SK-N-SH (cell line): ENCODE measurements around the gene PRELP. TPM values are rescaled to one million over a fixed set of nuclear protein-coding genes. Genes with fewer than 3 reads are reported as not detected.
A peak's percentile ranks its signal among the peaks of the same experiment; 100 is the strongest.

Experiments used
- CTCF ChIA-PET: fragments of 300-600, 350-600 bp; formaldehyde crosslinking; extraction: SDS; loops from one replicate; lab custom pipeline; 2021; lab: Yijun Ruan, JAX
- POLR2A ChIA-PET: fragments of 350-600 bp; sonication (Branson Sonifier 250); formaldehyde crosslinking; extraction: SDS; loops from one replicate; lab custom pipeline; 2020; ENCODE audit warnings: antibody characterized with exemption, inconsistent platforms; lab: Yijun Ruan, JAX
- DNase-seq: peaks from one replicate; pipeline ENCODE4 v3.0.0; 2012
- H2AFZ ChIP-seq: fragments of 200-600 bp; sonication (generic); 2 replicates; pipeline ENCODE4 v1.8.1; 2016; ENCODE audit warnings: antibody characterized with exemption, mild to moderate bottlenecking, low read depth
- H3F3A ChIP-seq: fragments of 200-600 bp; sonication (generic); replicated peaks from 2 replicates; pipeline ENCODE3; 2016; ENCODE audit warnings: antibody characterized with exemption, mild to moderate bottlenecking; ENCODE audit not compliant: insufficient read depth
- H3K27ac ChIP-seq, 2 experiments: fragments of 200-500 bp in 1 of 2; fragments of 200-600 bp in 1 of 2; sonication (Bioruptor generic) in 1 of 2; sonication (generic), shearing (Covaris generic) in 1 of 2; 2 replicates each; pipeline versions ENCODE4 v1.5.1 to v1.6.1; 2014 to 2016; ENCODE audit warnings: low read depth in 2 of 2, inconsistent platforms in 1 of 2, low read length in 1 of 2, mild to moderate bottlenecking in 1 of 2, mixed read lengths in 1 of 2
- H3K27me3 ChIP-seq: fragments of 200-600 bp; sonication (generic), shearing (Covaris generic); 2 replicates; pipeline ENCODE4 v1.6.1; 2016; ENCODE audit warnings: mixed run types; ENCODE audit not compliant: insufficient read depth
- H3K36me3 ChIP-seq, 2 experiments: fragments of 200-500 bp in 1 of 2; fragments of 200-600 bp in 1 of 2; sonication (Bioruptor generic) in 1 of 2; sonication (generic) in 1 of 2; replicated peaks in 1 of 2; 2 replicates each; pipeline versions ENCODE3 to v1.5.1; 2014 to 2016; ENCODE audit warnings: low read length in 1 of 2, mild to moderate bottlenecking in 1 of 2; ENCODE audit not compliant: insufficient read depth in 2 of 2, control insufficient read depth in 1 of 2
- H3K4me1 ChIP-seq, 2 experiments: fragments of 200-500 bp in 1 of 2; fragments of 200-600 bp in 1 of 2; sonication (Bioruptor generic) in 1 of 2; sonication (generic), shearing (Covaris generic) in 1 of 2; 2 replicates each; pipeline versions ENCODE4 v1.5.1 to v1.6.1; 2014 to 2016; ENCODE audit warnings: low read depth in 1 of 2, low read length in 1 of 2, mixed run types in 1 of 2; ENCODE audit not compliant: insufficient read depth in 2 of 2, control insufficient read depth in 1 of 2
- H3K4me2 ChIP-seq: fragments of 200-600 bp; sonication (generic), shearing (Covaris generic); 2 replicates; pipeline ENCODE4 v1.6.1; 2017; ENCODE audit warnings: mixed run types
- H3K4me3 ChIP-seq, 2 experiments: fragments of 200-500 bp in 1 of 2; fragments of 200-600 bp in 1 of 2; sonication (Bioruptor generic) in 1 of 2; sonication (generic), shearing (Covaris generic) in 1 of 2; 2 replicates each; pipeline versions ENCODE4 v1.5.1 to v1.8.1; 2014 to 2016; ENCODE audit warnings: low read depth in 2 of 2, inconsistent platforms in 1 of 2, low read length in 1 of 2, mild to moderate bottlenecking in 1 of 2, mixed read lengths in 1 of 2, moderate library complexity in 1 of 2
- H3K79me2 ChIP-seq: fragments of 200-600 bp; sonication (generic); 2 replicates; pipeline ENCODE4 v1.8.1; 2017; ENCODE audit warnings: mild to moderate bottlenecking; ENCODE audit not compliant: insufficient read depth
- H3K9ac ChIP-seq: fragments of 200-600 bp; sonication (generic); 2 replicates; pipeline ENCODE4 v1.6.1; 2017; ENCODE audit warnings: mixed run types
- H3K9me2 ChIP-seq: fragments of 200-600 bp; sonication (generic); 2 replicates; pipeline ENCODE4 v1.6.1; 2017; ENCODE audit warnings: mixed run types
- H3K9me3 ChIP-seq: fragments of 200-600 bp; sonication (generic); 2 replicates; pipeline ENCODE4 v1.6.1; 2017; ENCODE audit warnings: mixed run types, mild to moderate bottlenecking, moderate library complexity
- H4K20me1 ChIP-seq: fragments of 200-600 bp; sonication (generic); 2 replicates; pipeline ENCODE4 v1.6.1; 2017; ENCODE audit warnings: mild to moderate bottlenecking, mixed run types; ENCODE audit not compliant: insufficient read depth
- ELF1 ChIP-seq: IDR thresholded peaks from 2 replicates; pipeline ENCODE4 v1.4.0; 2012
- EZH2phosphoT487 ChIP-seq: fragments of 200-600 bp; sonication (generic); IDR thresholded peaks from 2 replicates; pipeline ENCODE4 v1.6.1; 2017; ENCODE audit warnings: low read depth, mixed run types, mild to moderate bottlenecking, antibody characterized with exemption, moderate library complexity, borderline replicate concordance
- FOSL2 ChIP-seq: IDR thresholded peaks from 2 replicates; pipeline ENCODE4 v1.4.0; 2012; ENCODE audit warnings: low read depth, mild to moderate bottlenecking, moderate library complexity, borderline replicate concordance
- NFIC ChIP-seq: IDR thresholded peaks from 2 replicates; pipeline ENCODE4 v1.4.0; 2012; ENCODE audit warnings: borderline replicate concordance
- POLR2AphosphoS5 ChIP-seq: IDR thresholded peaks from 2 replicates; pipeline ENCODE4 v1.6.1; 2012; ENCODE audit warnings: low read depth, low read length
- REST ChIP-seq: IDR thresholded peaks from 2 replicates; pipeline ENCODE4 v1.6.1; 2012; ENCODE audit warnings: mild to moderate bottlenecking, low read depth, low read length, moderate library complexity
- SMC3 ChIP-seq: IDR thresholded peaks from 2 replicates; pipeline ENCODE4 v1.6.1; 2012; ENCODE audit warnings: low read depth, low read length, improper control_type of control experiment
- TEAD4 ChIP-seq: IDR thresholded peaks from 2 replicates; pipeline ENCODE4 v1.4.0; 2012; ENCODE audit warnings: mild to moderate bottlenecking, borderline replicate concordance; ENCODE audit not compliant: insufficient read depth
- USF1 ChIP-seq: IDR thresholded peaks from 2 replicates; pipeline ENCODE4 v1.4.0; 2012; ENCODE audit warnings: low read depth, borderline replicate concordance
- USF2 ChIP-seq: fragments of 150-350 bp; IDR thresholded peaks from 2 replicates; pipeline ENCODE4 v1.6.1; 2017; ENCODE audit warnings: antibody characterized with exemption, low read length, low read depth, borderline replicate concordance
- YY1 ChIP-seq: IDR thresholded peaks from 2 replicates; pipeline ENCODE4 v1.4.0; 2012; ENCODE audit warnings: low read depth, mild to moderate bottlenecking
- ZBTB33 ChIP-seq: IDR thresholded peaks from 2 replicates; pipeline ENCODE4 v1.4.0; 2012; ENCODE audit warnings: low read depth, borderline replicate concordance
- WGBS: methylation state at CpG from one replicate; pipeline ENCODE4 v1.1.6; 2017; ENCODE audit warnings: low lambda C conversion rate; 5-methylcytosine and 5-hydroxymethylcytosine counted together
- polyA plus RNA-seq, 3 experiments: library from polyadenylated mRNA; depleted of rRNA; stranded (reverse); fragments of >200 nt; gene quantifications; 2 replicates each; pipeline ENCODE4 v1.2.3, GENCODE V29; 2012

Gene PRELP
- polyA plus RNA-seq, 1 of the 3 experiments (the other 2 are of a cell fraction): 0.48 TPM

DNA sequence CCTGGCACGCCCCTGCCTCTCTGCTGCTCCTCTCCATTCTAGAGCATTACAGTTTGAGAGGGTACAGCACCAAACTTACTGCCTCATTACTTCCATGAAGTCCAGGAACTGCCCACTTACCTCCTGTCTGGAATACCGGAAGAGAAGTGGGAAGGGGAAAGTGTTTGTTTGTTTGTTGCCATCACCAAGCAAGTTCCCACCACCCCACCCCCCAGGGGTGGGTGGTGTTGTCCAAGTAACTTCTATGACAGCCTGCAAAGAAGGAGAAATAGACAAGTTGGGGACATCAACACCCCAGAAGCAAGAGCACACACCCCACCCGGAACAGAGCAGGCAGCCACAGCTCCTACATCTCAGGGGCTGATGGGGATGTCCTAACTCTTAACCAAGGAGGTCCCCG lies 36.3 kb downstream of the PRELP start (continued):
- TF ChIP-seq ZBTB33: no peak
- TF ChIP-seq EZH2phosphoT487: no peak

DNA sequence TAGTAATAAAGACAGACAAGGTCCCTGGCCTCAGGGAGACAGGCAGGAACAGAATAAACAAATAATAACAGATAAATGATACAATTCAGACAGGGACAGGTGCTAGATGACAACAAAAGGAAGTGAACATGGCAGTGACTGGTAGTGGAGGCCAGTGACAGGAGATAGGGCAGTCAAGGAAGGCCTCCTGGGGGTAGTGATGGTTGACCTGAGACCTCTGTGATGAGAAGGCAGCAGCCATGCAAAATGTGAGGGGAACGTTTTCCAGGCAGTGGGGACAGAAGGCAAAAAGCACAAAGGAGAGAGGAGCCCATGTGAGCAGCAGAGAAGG lies 36.9 kb downstream of the PRELP start:
- H3K9ac ChIP-seq: peak overlapping the region; percentile 82
- TF ChIP-seq POLR2AphosphoS5: no peak
- TF ChIP-seq TEAD4: no peak
- TF ChIP-seq ELF1: no peak
- TF ChIP-seq REST: no peak
- TF ChIP-seq NFIC: no peak
- TF ChIP-seq YY1: no peak
- no peak for TF ChIP-seq USF2
- no peak for TF ChIP-seq USF1
- TF ChIP-seq SMC3: no peak
- TF ChIP-seq FOSL2: no peak
- peak overlapping the region; percentile 75 for H3K4me2 ChIP-seq
- H3F3A ChIP-seq: peaks cover 17% of the 10 kb centered on the region
- POLR2A ChIA-PET: no interaction called here
- peaks cover 32 to 39% of the 10 kb centered on the region in 2 experiments for H3K4me1 ChIP-seq
- no peaks in the 10 kb centered on the region for H3K9me3 ChIP-seq
- CTCF ChIA-PET: interaction anchor here (3.4 to 11.2 kb wide), 2 partner anchors 8 to 189 kb away, joined by 20 to 222 read pairs; no protein-coding TSS in a partner anchor
- no peak for DNase-seq
- no peaks in the 10 kb centered on the region for H3K9me2 ChIP-seq
- no peaks in the 10 kb centered on the region for H3K27me3 ChIP-seq
- no peak overlapping the region for H2AFZ ChIP-seq
- peak overlapping the region; percentile 72 to 99 for H3K27ac ChIP-seq
- WGBS: 10% methylated on average over 1 of the region's 1 CpG
- no peak overlapping the region for H3K4me3 ChIP-seq
- no peaks in the 10 kb centered on the region for H3K36me3 ChIP-seq
- H4K20me1 ChIP-seq: no peaks in the 10 kb centered on the region
- peaks cover 4% of the 10 kb centered on the region; the same call in 1 of the 2 replicates for H3K79me2 ChIP-seq
